ENCODE data around the gene PIBF1. TPM values are rescaled to one million over a fixed set of nuclear protein-coding genes. Genes with fewer than 3 reads are reported as not detected.
A peak's percentile ranks its signal among the peaks of the same experiment; 100 is the strongest.

The PIBF1 gene
- total and polyA plus RNA-seq, 2 of the 4 experiments (the other 2 are of a cell fraction): 5.1 to 13.3 TPM

DNA sequence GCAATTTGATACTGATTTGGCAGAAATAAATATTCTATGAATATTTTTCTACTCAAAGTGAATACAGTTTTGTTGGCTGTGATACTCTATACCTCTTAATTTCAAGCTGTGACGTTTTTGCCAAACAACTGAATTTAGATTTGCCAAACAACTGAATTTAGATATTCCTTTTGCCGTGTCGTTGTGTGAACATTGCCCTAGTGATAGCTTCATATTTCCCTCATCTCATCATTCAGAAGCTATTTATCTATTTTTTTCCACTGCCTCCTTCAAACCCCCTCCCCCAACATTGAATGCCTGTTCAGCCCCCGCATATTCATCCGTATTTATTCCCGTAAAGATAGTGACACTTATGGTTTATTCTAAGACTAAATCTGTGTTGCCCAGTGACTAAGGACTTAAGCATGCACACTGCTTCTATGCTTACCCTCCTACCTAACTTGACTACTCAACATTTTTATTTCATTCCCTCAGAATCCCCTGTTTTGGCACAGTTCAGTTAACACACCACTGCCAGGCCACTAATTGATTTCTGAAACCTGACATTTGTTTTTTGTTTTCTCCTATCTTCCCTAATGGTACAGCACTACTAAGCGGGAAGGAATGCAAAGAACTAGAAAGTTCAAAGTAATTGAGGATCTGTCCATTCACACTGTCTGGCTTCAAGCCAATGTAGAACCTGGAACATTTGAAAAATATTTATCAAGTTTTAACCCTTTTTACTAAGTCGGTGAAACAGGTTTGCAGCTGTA, 274.1 kb downstream of the PIBF1 start:
- H3K36me3 ChIP-seq (ENCODE audit: control insufficient read depth, insufficient read depth, low read length): no peaks in the 10 kb centered on the region
- H3K14ac ChIP-seq (replicated peaks; ENCODE audit: low read depth, low read length): 0 out of 2 replicates have a peak overlapping the region, but pooled peaks have one; percentile 11
- H2BK5ac ChIP-seq (ENCODE audit: low read depth, low read length, poor library complexity, severe bottlenecking): no peak overlapping the region
- no peak overlapping the region for H4K5ac ChIP-seq (ENCODE audit: low read depth, low read length)
- no peak overlapping the region for H3K18ac ChIP-seq (ENCODE audit: low read depth, low read length)
- POLR2A ChIA-PET (ENCODE audit: unreplicated experiment): no interaction called here
- peak overlapping the region; percentile 30; the same call in 1 of the 2 replicates for H3K4me2 ChIP-seq (ENCODE audit: low read depth, low read length)
- no peak overlapping the region for H4K91ac ChIP-seq (ENCODE audit: insufficient read depth, low read depth, low read length)
- no TSS peak for BruUV-seq (replicated peaks)
- H3K9me3 ChIP-seq (ENCODE audit: control insufficient read depth, insufficient read depth, low read length): no peaks in the 10 kb centered on the region
- dilution Hi-C loops (cut with HindIII; ENCODE audit: low sequenced_read_pairs, unreplicated experiment): no loop called here
- H3K9ac ChIP-seq (ENCODE audit: low read depth, low read length): no peak overlapping the region
- no peak overlapping the region for H2BK15ac ChIP-seq (ENCODE audit: low read depth, low read length)
- H3K4ac ChIP-seq (ENCODE audit: low read depth, low read length): no peak overlapping the region
- no peak overlapping the region; the same call in 1 of the 2 replicates for H2BK20ac ChIP-seq (ENCODE audit: low read depth, low read length)
- CTCF ChIA-PET: interaction anchor here (0.6 kb wide), 1 partner anchor 39 kb away, joined by 5 read pairs; no protein-coding TSS in a partner anchor
- peaks cover 3 to 11% of the 10 kb centered on the region in 2 experiments; a peak in 2 of 4 replicates for H3K79me1 ChIP-seq (ENCODE audit: low read depth in 1 of 2, low read length in 2 of 2)
- no peak overlapping the region for H2AFZ ChIP-seq (replicated peaks; ENCODE audit: low read length, poor library complexity)
- H3K9me1 ChIP-seq (ENCODE audit: insufficient read depth, low read length): 0 out of 2 replicates have a peak, but pooled peaks cover 3% of the 10 kb centered on the region
- H4K20me1 ChIP-seq (ENCODE audit: insufficient read depth, low read length): no peaks in the 10 kb centered on the region
- intact Hi-C loops (cut with micrococcal nuclease): loop anchor here (2.0 to 10.0 kb wide), 2 partner anchors 215 to 279 kb away; no protein-coding TSS in a partner anchor
- H4K8ac ChIP-seq (ENCODE audit: low read depth in 2 of 2, low read length in 2 of 2): no peak overlapping the region
- DNase-seq (peak; percentile 84), ATAC-seq (ENCODE audit: low read depth) (0 out of 2 replicates have a peak, but pooled peaks have one; percentile 2)
- 60% methylated on average over 1 of the region's 8 CpGs; no CpG with 5 or more reads in 1 of the 2 experiments for WGBS, 2 experiments (ENCODE audit: extremely low coverage in 2 of 2, insufficient read length in 1 of 2)
- no peaks in the 10 kb centered on the region for H3K27me3 ChIP-seq (ENCODE audit: control insufficient read depth, insufficient read depth, low read length)
- in situ Hi-C loops (cut with MboI; ENCODE audit: low sequenced_read_pairs): no loop called here
- no peak overlapping the region for H3K27ac ChIP-seq (ENCODE audit: insufficient read depth, low read length)
- H3K4me3 ChIP-seq (ENCODE audit: insufficient read depth, low read depth, low read length): no peak overlapping the region
- no peak overlapping the region for H2AK9ac ChIP-seq (replicated peaks; ENCODE audit: low read depth, low read length, poor library complexity)
- no peak overlapping the region for H3K23ac ChIP-seq (ENCODE audit: low read depth, low read length)
- H2AK5ac ChIP-seq (ENCODE audit: low read depth, low read length): no peak overlapping the region
- H2BK120ac ChIP-seq (ENCODE audit: low read depth, low read length): no peak overlapping the region; the same call in 1 of the 2 replicates
- H3K4me1 ChIP-seq (ENCODE audit: control insufficient read depth, insufficient read depth, low read length): no peaks in the 10 kb centered on the region; the same call in 1 of the 2 replicates
- H3K56ac ChIP-seq (ENCODE audit: extremely low read depth, insufficient read depth, low read length): no peak overlapping the region
- no peak for TF ChIP-seq MXI1 (IDR thresholded peaks at IDR 0.05; ENCODE audit: borderline replicate concordance, low read depth, low read length)
- TF ChIP-seq MAFK (IDR thresholded peaks at IDR 0.05; ENCODE audit: low read depth, low read length): 0 out of 2 replicates have a peak, but pooled peaks have one; percentile 2

Data from IMR-90 (cell line).